GM13976 (cell line): ENCODE results near the gene CD7.
A peak's percentile ranks its signal among the peaks of the same experiment; 100 is the strongest.
"Not testable (repeated sequence)": the region's sequence is repeated elsewhere in the genome, so short reads cannot be mapped to it uniquely, and the experiment has no call there.

ENCODE experiments used
- DNase-seq: peaks from one replicate; pipeline ENCODE4 v3.0.0; 2012; ENCODE audit warnings: low spot score
- in situ Hi-C: fragments of 300-500 bp; cut with MboI; formaldehyde crosslinking; loops from one replicate; pipeline ENCODE4 v1.12.0; 2022; ENCODE audit warnings: low sequenced_read_pairs, mixed read lengths, inconsistent platforms; ENCODE audit not compliant: unreplicated experiment
- TF ChIP-seq, protein P1 (sequence below): IDR thresholded peaks from 2 replicates; pipeline ENCODE4 v1.5.1; 2012; ENCODE audit warnings: borderline replicate concordance, mild to moderate bottlenecking; ENCODE audit not compliant: insufficient read depth; ENCODE audit errors: extremely low read depth, missing control alignments, control extremely low read depth

CD7 gene

DNA sequence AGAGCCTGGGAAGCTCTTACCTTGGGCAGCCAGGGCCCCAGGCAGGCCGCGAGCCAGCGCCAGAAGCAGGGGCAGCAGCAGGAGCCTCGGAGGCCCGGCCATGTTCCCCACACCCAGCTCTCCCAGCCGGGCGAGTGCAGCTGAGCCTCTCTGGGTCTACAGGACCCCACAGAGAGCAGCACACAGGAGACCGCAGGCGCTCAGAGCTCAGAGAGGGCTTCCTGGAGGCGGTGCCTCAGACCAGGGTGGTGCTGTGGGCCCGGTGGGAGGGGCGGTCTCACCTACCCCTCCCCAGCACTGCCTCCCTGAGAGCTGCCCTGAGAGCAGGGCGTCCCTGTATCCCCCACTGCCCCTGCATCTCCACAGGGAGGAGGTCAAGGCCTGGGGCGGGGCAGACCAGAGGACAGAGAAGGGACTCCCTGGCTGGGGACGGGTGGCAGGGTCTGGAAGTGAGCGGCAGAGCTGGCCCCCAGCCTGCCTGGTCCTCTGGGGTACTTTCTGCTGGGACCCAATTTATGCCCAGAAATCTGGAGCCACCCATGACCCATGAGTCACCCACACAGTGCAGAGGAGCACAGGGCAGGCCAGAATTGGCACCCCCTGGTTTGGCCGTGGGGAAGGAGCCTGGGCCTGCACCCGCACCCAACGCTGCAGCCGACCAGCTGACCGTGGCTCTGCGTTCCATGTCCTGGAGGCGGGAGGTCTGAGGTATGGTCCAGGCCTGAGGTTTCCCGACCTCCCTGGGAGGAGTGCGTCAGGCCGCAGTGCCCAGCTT, at the start of gene CD7:
CD7 (minus strand) TSS at position 215 of the 775 bp plus-strand sequence; CDS start at position 102, 113 bp downstream.
- TF ChIP-seq, protein P1, sequence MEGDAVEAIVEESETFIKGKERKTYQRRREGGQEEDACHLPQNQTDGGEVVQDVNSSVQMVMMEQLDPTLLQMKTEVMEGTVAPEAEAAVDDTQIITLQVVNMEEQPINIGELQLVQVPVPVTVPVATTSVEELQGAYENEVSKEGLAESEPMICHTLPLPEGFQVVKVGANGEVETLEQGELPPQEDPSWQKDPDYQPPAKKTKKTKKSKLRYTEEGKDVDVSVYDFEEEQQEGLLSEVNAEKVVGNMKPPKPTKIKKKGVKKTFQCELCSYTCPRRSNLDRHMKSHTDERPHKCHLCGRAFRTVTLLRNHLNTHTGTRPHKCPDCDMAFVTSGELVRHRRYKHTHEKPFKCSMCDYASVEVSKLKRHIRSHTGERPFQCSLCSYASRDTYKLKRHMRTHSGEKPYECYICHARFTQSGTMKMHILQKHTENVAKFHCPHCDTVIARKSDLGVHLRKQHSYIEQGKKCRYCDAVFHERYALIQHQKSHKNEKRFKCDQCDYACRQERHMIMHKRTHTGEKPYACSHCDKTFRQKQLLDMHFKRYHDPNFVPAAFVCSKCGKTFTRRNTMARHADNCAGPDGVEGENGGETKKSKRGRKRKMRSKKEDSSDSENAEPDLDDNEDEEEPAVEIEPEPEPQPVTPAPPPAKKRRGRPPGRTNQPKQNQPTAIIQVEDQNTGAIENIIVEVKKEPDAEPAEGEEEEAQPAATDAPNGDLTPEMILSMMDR = no peak
- DNase-seq = no peak
- in situ Hi-C loops = no loop called here

DNA sequence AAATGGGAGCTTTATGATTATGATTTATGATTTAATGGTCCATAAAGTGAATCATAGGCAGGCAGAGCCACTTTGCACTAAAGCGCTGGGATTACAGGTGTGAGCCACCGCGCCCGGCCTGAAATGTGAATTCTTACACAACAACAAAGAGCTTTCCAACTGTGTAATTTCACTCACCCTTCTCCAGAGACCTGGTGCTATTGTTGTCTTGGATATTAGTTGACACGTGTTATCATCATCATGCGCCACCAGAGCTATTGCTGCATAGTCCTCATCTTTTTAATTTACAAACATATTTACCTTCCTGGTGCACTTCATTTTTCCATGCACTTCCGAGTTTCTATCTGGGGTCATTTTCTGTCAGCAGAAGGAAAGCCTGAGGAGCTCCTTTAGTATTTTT, 49.3 kb upstream of the CD7 start:
- in situ Hi-C loops = no loop called here
- DNase-seq = no peak
- TF ChIP-seq, protein P1 = no peak

DNA sequence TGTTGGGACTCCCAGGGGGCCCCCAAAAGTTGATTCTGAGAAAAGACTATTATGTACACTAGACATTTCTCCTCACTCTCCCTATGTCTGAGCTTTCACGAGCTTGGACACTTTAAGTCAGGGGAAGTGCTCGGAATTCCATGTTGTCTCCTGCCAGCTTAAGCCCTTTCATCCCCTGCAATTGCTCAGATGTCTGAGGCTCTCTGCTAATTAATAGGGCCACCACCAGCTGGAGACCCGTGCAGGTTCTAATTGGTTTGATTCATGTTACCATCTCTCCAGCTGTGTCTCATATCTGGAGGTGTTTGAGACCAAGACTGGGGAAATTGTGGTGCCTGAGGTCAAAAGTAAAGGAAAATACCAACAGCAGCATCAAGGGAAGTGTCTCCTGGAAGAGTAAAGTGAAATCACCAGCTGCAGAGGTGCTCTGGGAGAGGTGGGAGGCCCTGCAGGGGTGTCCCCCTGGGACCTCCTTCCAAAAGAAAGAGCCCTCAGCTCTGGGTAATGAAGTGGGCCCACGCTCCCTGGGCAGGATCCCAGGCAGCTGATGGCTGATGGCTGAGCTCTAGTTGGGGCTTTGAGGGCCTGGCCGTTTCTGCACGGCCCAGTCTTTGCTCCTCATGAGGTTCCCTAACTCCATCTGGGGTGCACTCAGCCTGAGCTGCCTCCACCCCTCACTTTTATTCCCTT, 48.3 kb upstream of the CD7 start:
- DNase-seq = no peak
- TF ChIP-seq, protein P1 = no peak
- in situ Hi-C loops = no loop called here

DNA sequence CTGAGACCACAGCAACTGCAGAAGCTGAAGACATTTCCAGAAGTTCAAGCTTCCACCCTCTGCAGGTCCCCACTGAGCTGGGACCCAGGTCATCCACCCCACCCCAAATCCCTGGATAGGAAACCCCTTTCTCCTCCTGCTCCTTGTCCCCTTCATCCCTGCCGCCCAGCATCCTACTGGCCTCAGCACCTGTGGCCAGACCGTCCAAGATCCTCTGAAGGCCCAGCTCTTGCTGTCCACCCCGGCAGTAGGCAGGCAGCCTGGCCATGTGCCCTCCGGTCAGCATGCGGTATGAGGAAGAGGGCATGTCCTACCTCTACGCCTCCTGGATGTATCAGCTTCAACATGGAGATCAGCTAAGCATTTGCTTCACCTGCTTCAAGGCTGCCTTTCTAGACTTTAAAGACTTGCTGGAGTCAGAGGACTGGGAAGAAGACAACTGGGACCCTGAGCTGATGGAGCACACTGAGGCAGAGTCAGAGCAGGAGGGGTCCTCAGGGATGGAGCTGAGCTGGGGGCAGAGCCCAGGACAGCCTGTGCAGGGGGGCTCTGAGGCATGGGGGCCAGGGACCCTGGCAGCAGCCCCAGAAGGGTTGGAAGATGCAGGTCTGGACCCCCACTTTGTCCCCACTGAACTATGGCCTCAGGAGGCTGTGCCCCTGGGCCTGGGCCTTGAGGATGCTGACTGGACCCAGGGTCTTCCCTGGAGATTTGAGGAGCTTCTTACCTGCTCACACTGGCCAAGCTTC, 44.7 kb upstream of the CD7 start:
- DNase-seq = no peak
- TF ChIP-seq, protein P1 = no peak
- in situ Hi-C loops = no loop called here

DNA sequence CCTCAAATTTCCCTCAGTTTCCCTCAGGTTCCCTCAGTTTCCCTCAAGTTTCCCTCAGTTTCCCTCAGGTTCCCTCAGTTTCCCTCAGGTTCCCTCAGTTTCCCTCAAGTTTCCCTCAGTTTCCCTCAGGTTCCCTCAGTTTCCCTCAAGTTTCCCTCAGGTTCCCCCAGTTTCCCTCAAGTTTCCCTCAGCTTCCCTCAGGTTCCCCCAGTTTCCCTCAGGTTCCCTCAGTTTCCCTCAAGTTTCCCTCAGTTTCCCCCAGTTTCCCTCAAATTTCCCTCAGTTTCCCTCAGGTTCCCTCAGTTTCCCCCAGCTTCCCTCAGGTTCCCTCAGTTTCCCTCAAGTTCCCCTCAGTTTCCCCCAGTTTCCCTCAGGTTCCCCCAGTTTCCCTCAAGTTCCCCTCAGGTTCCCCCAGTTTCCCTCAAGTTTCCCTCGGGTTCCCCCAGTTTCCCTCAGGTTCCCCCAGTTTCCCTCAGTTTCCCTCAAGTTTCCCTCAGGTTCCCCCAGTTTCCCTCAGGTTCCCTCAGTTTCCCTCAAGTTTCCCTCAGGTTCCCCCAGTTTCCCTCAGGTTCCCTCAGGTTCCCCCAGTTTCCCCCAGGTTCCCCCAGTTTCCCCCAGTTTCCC, 42.2 kb upstream of the CD7 start:
- DNase-seq, in situ Hi-C loops: not testable (repeated sequence)

DNA sequence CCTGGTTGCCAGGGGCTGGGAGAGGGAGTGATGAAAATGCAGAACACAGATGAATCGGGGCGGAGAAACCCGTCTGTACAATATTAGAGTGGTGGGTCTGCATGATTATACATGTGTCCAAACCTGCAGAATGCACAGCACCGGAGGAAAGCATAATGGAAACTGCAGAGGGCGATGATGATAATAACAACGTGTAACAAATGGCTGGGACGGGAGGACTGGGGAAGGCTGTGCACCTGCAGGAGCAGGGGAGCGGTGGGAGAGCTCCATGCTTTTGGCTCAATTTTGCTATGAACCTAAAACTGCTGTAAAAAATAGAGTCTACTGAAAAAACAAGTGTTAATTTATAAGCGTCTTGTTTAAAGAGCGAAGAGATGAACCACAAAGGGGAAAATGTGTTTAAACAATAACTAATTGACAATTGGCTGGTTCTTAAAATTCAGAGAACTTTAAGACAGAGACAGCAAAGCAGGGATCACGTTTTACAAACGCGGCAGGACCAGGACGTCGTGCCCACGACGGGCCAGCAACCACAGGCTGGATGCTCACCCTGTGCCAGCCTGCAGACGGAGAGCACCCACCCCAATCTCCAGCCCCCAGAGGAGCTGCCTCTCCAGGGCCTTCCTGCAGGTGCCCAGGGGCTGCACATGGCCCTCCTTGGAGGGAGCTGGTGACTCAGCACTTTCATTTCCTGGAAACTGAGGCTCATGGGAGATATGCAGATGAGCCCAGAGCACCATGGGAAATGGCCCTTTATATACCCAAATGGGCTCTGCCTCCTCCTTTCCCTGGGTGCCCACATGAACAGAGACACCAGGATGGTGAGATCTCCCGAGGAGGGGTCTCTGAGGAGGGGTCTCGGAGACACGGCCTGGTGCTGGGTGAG, 41.3 kb upstream of the CD7 start, which contains the start of gene TEX19:
TEX19 (plus strand) TSS at position 783 of the 886 bp plus-strand sequence. CDS start 2,904 bp downstream, outside the sequence.
- TF ChIP-seq, protein P1 = no peak
- DNase-seq = peak; percentile 61
- in situ Hi-C loops = no loop called here
